Stimulated activated CD4-positive, alpha-beta T cell treated with anti-CD3 and anti-CD28 coated beads, Interleukin-2, amount 100 ng/mL, for 48 hours (primary cell): ENCODE results near the gene DDX41.
"Not testable (repeated sequence)": the region's sequence is repeated elsewhere in the genome, so short reads cannot be mapped to it uniquely, and the experiment has no call there.

Experiments
- DNase-seq, 2 donors: peaks; one replicate each; pipeline ENCODE4 v3.0.0-alpha.2; 2020

Gene DDX41

GRCh38 chr5:177537389-177538361 lies 20.9 kb upstream of the DDX41 start:
- DNase-seq = no peak

GRCh38 chr5:177536386-177536785 lies 19.6 kb upstream of the DDX41 start:
- DNase-seq = no peak

- no peak for DNase-seq
These were observed 18.4 kb upstream of the DDX41 start for GRCh38 chr5:177535125-177535524.

GRCh38 chr5:177534433-177534832 lies 17.7 kb upstream of the DDX41 start:
- DNase-seq = not testable (repeated sequence)

- DNase-seq = no peak
These were observed 14.6 kb upstream of the DDX41 start for GRCh38 chr5:177531209-177531940.

GRCh38 chr5:177530638-177531037 lies 13.9 kb upstream of the DDX41 start:
- no peak for DNase-seq

GRCh38 chr5:177529247-177530203 lies 12.8 kb upstream of the DDX41 start:
- DNase-seq = no peak

- no peak for DNase-seq
These were observed 11.9 kb upstream of the DDX41 start for GRCh38 chr5:177528631-177529030.

- no peak for DNase-seq
These were observed 10.8 kb upstream of the DDX41 start for GRCh38 chr5:177527595-177527994.

- no peak for DNase-seq
These were observed 10.0 kb upstream of the DDX41 start for GRCh38 chr5:177526791-177527190.

- DNase-seq = no peak
These were observed 9.4 kb upstream of the DDX41 start for GRCh38 chr5:177526191-177526590.

GRCh38 chr5:177524941-177525655 lies 8.3 kb upstream of the DDX41 start:
- DNase-seq = no peak

GRCh38 chr5:177524539-177524900 lies 7.8 kb upstream of the DDX41 start:
- no peak for DNase-seq

- DNase-seq = no peak
These were observed 7.2 kb upstream of the DDX41 start for GRCh38 chr5:177523711-177524538.

- DNase-seq = no peak
These were observed 4.3 kb upstream of the DDX41 start for GRCh38 chr5:177520916-177521513.

- no peak for DNase-seq
These were observed 3.5 kb upstream of the DDX41 start for GRCh38 chr5:177520271-177520670.

GRCh38 chr5:177519463-177520235 lies 2.9 kb upstream of the DDX41 start:
- DNase-seq = no peak

GRCh38 chr5:177515580-177515979 lies 1.2 kb downstream of the DDX41 start:
- no peak for DNase-seq

- no peak for DNase-seq
These were observed 2.2 kb downstream of the DDX41 start for GRCh38 chr5:177514541-177514940.

- DNase-seq = no peak
These were observed 3.3 kb downstream of the DDX41 start for GRCh38 chr5:177513500-177513899.
